Calu3 (cell line): Measurements from ENCODE around the gene AP1M1. TPM values are rescaled to one million over a fixed set of nuclear protein-coding genes. Genes with fewer than 3 reads are reported as not detected.

Experiments
- BruUV-seq: library from RNA; stranded (reverse); fragments of 400-500 nt; replicated peaks from 2 replicates; lab custom pipeline; 2021; lab: Mats Ljungman, UMichigan
- CTCF ChIA-PET: fragments of 300-600 bp; sonication (Branson Sonifier 250); formaldehyde crosslinking; loops from one replicate; lab custom pipeline; 2022; ENCODE audit warnings: antibody characterized with exemption; lab: Charles Lee
- DNase-seq: peaks from one replicate; pipeline ENCODE4 v3.0.0; 2022
- H3K27ac Mint-ChIP-seq: one replicate; pipeline ENCODE4 v1.8.0; 2022; ENCODE audit warnings: mixed read lengths; ENCODE audit not compliant: unreplicated experiment
- H3K27me3 Mint-ChIP-seq: one replicate; pipeline ENCODE4 v1.8.0; 2022; ENCODE audit warnings: mixed read lengths; ENCODE audit not compliant: unreplicated experiment
- H3K36me3 Mint-ChIP-seq: one replicate; pipeline ENCODE4 v1.8.0; 2022; ENCODE audit warnings: mild to moderate bottlenecking, moderate library complexity, mixed read lengths; ENCODE audit not compliant: insufficient read depth, unreplicated experiment
- H3K4me1 Mint-ChIP-seq: one replicate; pipeline ENCODE4 v1.8.0; 2022; ENCODE audit warnings: mild to moderate bottlenecking, low read depth, mixed read lengths; ENCODE audit not compliant: unreplicated experiment
- H3K4me3 Mint-ChIP-seq: one replicate; pipeline ENCODE4 v1.8.0; 2022; ENCODE audit warnings: mild to moderate bottlenecking, low read depth, moderate library complexity, mixed read lengths; ENCODE audit not compliant: unreplicated experiment
- H3K9me3 Mint-ChIP-seq: one replicate; pipeline ENCODE4 v1.8.0; 2022; ENCODE audit warnings: low read depth, mixed read lengths; ENCODE audit not compliant: unreplicated experiment
- intact Hi-C: fragments of 100-400 bp; cut with micrococcal nuclease; formaldehyde crosslinking; loops from one replicate; pipeline ENCODE4 v1.10.0; 2022; ENCODE audit not compliant: unreplicated experiment
- total RNA-seq: library from RNA; stranded (reverse); gene quantifications from 2 replicates; pipeline ENCODE4 v1.2.3, GENCODE V29; 2022
- TF ChIP-seq, protein P1 (sequence below): fragments of 200-600 bp; IDR thresholded peaks from one replicate; pipeline ENCODE4 v1.8.0; 2022; ENCODE audit warnings: antibody characterized with exemption; ENCODE audit not compliant: unreplicated experiment

The AP1M1 gene
- total RNA-seq, 1 experiment from 2014 or later = 31.5 TPM

DNA sequence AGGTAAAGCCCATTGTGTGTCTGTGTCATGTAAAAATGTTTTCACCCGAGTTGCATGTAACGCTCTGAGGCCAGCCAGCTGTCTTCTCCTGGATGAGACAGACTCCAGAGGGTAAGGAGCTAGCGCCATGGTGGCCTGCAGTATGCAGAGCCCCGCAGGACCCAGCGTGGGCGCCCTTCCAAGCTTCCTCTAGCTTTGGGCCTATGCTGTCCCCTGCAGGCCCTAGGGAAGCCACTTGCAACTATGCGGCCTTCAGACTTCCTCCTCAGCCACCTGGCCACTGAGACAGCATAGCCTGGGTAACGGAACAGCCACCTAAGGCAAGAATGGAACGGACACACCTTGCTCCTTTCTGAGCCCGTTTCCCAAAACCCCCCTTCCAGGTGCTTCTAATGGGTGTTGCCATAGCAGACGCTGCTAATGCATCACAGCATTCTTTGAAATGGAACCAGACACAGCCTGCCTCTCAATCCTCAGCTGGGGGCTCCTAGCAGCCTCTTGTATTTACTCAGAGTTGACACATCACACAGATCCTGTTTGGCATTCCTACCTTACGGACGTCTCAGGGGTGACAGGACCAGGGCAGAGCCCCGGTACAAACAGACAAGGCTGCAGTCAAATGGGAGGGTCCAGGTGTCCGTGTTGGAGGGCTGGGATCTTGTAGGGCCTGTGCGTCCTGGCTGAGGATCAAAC is 6.3 kb upstream of the AP1M1 start:
- CTCF ChIA-PET = no interaction called here
- TF ChIP-seq, protein P1, sequence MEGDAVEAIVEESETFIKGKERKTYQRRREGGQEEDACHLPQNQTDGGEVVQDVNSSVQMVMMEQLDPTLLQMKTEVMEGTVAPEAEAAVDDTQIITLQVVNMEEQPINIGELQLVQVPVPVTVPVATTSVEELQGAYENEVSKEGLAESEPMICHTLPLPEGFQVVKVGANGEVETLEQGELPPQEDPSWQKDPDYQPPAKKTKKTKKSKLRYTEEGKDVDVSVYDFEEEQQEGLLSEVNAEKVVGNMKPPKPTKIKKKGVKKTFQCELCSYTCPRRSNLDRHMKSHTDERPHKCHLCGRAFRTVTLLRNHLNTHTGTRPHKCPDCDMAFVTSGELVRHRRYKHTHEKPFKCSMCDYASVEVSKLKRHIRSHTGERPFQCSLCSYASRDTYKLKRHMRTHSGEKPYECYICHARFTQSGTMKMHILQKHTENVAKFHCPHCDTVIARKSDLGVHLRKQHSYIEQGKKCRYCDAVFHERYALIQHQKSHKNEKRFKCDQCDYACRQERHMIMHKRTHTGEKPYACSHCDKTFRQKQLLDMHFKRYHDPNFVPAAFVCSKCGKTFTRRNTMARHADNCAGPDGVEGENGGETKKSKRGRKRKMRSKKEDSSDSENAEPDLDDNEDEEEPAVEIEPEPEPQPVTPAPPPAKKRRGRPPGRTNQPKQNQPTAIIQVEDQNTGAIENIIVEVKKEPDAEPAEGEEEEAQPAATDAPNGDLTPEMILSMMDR = no peak
- DNase-seq = no peak
- no TSS peak for BruUV-seq
- Mint-ChIP-seq H3K27me3 (no peaks in the 10 kb centered on the region), H3K4me3 (no peak overlapping the region), H3K36me3 (peaks cover 26% of the 10 kb centered on the region), H3K27ac (no peak overlapping the region), H3K4me1 (peaks cover 3% of the 10 kb centered on the region), H3K9me3 (no peaks in the 10 kb centered on the region)
- intact Hi-C loops = no loop called here

DNA sequence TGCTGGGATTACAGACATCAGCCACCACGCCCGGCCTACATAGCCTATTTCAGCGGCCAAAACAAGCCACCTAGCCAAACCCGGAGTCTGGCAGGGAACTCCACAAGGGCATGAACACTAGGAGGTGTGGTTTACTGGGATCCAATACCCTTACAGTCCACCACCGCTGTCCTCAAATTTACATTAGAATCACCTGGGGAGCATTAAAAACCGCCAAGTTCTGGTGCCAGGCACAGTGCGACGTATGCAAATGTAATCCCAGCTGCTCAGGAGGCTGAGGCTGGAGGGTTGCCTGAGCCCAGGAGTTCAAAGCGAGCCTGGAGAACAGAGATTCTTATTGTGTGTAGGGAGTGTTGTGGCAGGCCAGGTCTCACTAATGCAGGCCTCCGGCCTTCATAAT is 4.2 kb upstream of the AP1M1 start:
- CTCF ChIA-PET = no interaction called here
- Mint-ChIP-seq H3K27me3 (no peaks in the 10 kb centered on the region), H3K4me1 (peaks cover 16% of the 10 kb centered on the region), H3K9me3 (no peaks in the 10 kb centered on the region), H3K36me3 (peaks cover 24% of the 10 kb centered on the region), H3K27ac (no peak overlapping the region), H3K4me3 (no peak overlapping the region)
- intact Hi-C loops = no loop called here
- DNase-seq = no peak
- TF ChIP-seq, protein P1 = no peak
- no TSS peak for BruUV-seq

DNA sequence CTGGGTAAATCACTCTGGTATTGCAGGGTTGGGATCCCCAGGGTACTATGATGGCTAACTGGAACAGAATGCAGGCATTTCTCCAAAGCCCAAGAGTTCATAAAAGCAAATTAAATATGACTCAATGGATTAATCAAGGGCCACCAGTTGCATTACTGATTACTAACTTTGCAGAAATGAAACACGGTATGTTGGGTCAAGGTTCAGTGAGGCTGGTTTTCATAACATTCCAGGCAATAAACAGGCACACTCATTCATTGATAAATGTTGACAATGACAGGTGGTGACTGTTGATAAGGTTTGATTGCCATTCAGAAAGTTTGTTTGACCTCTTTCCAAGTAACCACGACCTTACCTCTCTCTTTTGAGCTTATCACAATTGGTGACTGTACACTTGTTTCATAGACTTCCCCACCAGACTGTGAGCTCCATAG is 506 bp upstream of the AP1M1 start:
- Mint-ChIP-seq H3K4me1 (peaks cover 16% of the 10 kb centered on the region), H3K9me3 (no peaks in the 10 kb centered on the region), H3K36me3 (peaks cover 28% of the 10 kb centered on the region), H3K27ac (peak overlapping the region; percentile 86), H3K27me3 (no peaks in the 10 kb centered on the region), H3K4me3 (peak overlapping the region; percentile 81)
- TF ChIP-seq, protein P1 = no peak
- no TSS peak for BruUV-seq
- no peak for DNase-seq
- intact Hi-C loops = no loop called here
- CTCF ChIA-PET = interaction anchor here (0.6 to 1.2 kb wide), 5 partner anchors 10 to 126 kb away, joined by 3 to 4 read pairs (median 3); partner anchors contain the start of gene FAM32A

DNA sequence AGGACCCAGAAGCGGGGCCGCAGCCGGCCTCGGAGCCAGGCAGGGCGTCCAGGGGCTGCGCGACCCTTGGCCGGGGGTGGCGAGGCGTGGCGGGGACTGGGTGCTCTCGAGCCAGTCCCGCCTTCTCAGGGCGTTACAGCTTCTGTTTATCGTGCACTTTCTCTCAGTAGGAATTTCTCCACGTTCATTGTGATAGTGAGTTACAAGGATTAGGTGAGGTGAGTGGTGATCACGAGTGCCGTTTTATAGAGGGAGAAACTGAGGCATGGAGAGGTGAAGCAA is 600 bp downstream of the AP1M1 start:
- H3K9me3 Mint-ChIP-seq = no peaks in the 10 kb centered on the region
- H3K27me3 Mint-ChIP-seq = no peaks in the 10 kb centered on the region
- H3K27ac Mint-ChIP-seq = no peak overlapping the region
- peaks cover 28% of the 10 kb centered on the region for H3K36me3 Mint-ChIP-seq
- no TSS peak for BruUV-seq
- CTCF ChIA-PET = interaction anchor here (0.6 to 1.2 kb wide), 4 partner anchors 9 to 212 kb away, joined by 3 to 4 read pairs (median 3); partner anchors contain the start of gene FAM32A
- no peak for DNase-seq
- H3K4me1 Mint-ChIP-seq = peaks cover 16% of the 10 kb centered on the region
- peak overlapping the region; percentile 81 for H3K4me3 Mint-ChIP-seq
- TF ChIP-seq, protein P1 = no peak
- intact Hi-C loops = no loop called here
